Stimulated activated CD8-positive, alpha-beta memory T cell treated with anti-CD3 and anti-CD28 coated beads, Interleukin-4, amount 100 ng/mL, for 1 hour (primary cell): ENCODE data around the gene AGAP3.

Experiments used
- DNase-seq, 2 donors: peaks; one replicate each; pipeline ENCODE4 v3.0.0-alpha.2; 2020; ENCODE audit warnings: low read depth in 2 of 2, low spot score in 1 of 2

The AGAP3 gene

GRCh38 chr7:151057989-151058780, 28.1 kb upstream of the AGAP3 start:
- DNase-seq = peak; percentile 89 to 94

GRCh38 chr7:151058781-151059366, 27.4 kb upstream of the AGAP3 start:
- DNase-seq = no peak

DNA sequence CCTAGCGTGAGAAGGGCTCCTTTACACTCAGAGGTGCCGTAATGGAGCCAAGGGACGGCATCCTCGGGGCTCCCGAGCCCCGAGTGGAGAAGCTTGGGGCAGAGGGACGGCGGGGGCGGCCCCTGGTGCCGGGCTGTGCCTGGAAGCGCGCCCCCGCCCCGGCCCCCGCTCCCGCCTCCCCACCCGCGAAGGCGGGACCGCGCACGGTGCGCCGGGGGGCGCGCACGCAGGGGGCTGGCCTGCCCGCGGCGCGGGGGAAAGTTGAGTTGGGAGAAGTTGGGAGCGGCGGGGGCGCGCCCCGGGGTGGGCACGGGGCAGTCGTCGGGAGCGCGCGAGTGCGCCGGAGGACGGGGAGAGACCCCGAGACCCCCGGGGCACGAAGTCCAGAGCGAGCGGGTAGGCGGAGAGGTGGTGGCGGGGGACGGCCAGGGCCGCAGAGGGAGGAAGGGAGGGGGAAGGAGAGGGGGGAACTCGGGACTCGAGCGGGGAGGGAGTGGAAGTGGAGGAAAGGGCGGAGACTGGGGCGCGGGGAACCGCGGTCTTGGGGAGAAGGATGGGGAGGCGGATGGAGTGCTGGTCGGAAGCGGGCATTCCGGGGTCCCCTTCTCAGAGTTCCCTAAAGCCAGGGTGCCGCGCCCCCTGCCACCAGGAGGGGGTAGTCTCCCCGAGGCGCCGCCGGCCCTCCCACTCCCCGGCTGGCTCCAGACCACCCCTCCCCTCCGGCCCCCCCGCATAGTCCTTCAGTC, 26.7 kb upstream of the AGAP3 start, which contains the start of gene SLC4A2:
Gene SLC4A2 (plus strand): TSS at position 223 of the 746 bp plus-strand sequence. CDS start 2,399 bp downstream, outside the sequence.
- DNase-seq = no peak

GRCh38 chr7:151060113-151060415, 26.2 kb upstream of the AGAP3 start:
- DNase-seq = no peak

DNA sequence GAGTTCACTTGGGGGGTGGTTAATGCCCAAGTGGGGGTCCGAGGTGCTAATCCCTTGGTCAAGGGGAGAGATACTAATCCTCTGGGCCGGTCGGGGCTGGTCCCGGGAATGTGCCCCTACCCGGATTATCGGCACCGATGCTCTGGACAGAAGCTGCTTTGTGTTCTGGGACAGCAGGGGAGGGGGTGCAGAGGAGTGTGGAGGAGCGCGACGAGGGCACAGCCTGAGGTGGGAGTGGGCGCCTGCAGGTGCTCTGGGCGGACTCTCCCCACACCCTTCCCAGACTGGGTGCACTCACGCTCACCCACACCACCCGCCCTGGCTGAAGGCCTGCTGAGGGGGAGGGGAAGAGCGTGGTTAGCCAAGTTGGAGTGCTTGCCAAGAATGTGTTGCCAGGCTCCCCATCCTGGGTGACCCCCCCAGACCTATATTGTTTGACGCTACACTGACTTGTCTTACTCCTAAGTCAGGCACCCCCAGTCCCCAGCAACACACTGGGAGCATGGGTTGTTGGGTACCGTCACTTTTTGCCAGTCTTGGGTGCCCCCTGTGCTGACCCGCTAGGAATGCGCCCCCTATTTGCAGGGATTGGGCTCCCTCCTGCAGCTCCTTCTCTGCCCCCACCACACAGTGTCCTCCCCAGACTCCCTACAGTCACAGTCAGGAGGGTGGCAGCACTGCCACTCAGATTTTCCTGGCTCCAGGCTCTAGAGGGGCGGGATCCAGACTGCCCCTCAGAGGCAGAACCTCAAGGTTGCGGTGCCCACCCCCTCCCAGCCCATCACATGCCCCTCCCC, 25.7 kb upstream of the AGAP3 start:
- DNase-seq = no peak

DNA sequence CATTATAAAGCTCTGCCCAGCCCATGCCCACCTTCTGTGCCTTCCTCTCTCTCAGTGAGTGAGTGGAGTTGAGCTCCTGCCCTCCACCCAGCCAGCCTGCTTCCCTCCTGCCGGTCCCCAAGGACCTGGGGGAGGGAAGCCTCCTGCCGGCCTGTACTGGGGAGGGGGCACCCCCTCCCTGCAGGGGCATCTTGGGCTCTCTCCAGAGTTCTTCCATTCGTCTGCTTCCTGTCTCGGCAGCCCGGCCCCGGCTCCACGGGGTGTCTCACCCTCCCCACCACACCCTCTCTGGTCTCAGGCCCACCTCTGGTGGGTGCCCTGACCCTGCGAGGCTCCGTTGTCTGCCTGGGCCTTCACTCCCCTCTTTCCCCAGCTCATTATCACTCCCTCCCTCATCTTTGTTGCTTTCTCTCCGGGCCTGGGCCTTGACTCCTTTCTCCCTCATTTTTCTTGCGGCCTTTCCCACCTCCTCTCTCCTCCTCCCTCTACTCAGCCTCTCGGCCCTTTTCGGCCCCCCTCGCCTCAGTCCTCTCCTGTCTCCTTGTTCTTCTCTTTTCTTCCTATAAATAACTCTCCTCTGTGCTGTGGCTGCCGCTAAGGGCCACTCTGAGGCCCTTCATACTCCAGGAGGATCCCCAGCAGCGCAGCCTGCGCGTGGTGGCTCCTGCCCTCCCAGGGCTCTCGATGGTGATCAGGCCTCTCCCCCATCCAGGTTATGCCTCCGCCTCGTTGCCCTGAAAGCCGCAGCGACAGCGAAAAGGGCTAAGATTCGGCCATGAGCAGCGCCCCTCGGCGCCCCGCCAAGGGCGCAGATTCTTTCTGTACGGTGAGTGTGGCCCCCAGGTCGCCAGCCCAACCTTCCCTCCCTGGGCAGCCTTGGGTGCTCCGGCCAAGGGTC, 24.8 kb upstream of the AGAP3 start:
- no peak for DNase-seq

DNA sequence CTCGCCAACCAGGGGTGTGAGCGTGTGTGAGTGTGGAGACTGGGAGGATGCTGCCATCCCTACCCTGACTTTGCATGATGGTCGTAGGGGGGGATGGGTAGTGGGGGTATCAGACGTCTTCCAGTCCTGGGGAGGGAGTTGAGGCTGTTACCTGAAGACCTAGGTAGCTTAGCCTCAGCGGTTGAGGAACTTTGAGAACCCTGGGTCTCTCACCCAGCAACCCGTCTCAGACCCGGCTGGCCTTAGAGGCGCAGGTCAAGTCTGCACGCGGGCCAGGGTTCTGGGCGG, 24.2 kb upstream of the AGAP3 start:
- DNase-seq = no peak

GRCh38 chr7:151062399-151063211, 23.7 kb upstream of the AGAP3 start:
- DNase-seq = no peak

DNA sequence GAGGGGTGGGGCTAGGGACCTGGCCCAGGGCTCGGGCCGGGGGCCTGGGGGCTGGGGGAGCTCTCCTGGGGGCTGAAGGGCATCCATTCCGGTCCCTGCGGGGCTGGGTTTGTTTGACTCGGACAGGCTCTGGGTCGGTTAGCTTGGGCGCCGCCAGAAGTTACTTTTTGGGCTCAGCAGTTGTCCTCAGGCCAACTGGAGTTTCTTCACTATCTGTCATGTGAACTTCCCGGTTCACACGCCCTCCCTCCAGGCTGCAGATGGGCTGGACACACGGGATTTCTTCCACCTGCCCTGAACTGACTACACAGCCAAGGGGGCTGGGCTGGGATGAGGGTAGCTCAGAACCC, 23.1 kb upstream of the AGAP3 start:
- no peak for DNase-seq

DNA sequence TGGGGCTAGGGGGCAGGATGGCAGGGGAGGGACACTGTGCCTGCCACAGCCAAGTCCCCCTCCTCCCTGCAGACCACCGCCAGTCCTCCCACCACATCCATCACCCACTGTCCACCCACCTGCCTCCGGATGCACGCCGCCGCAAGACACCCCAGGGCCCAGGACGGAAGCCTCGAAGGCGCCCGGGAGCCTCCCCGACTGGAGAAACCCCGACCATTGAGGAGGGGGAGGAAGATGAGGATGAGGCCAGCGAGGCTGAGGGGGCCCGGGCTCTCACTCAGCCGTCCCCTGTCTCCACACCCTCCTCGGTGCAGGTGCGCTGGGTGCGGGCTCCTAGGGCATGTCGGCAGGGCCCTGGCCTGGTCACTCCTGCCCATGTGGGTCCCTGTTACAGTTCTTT, 21.8 kb upstream of the AGAP3 start:
- no peak for DNase-seq

GRCh38 chr7:151064993-151065392, 21.3 kb upstream of the AGAP3 start:
- no peak for DNase-seq

DNA sequence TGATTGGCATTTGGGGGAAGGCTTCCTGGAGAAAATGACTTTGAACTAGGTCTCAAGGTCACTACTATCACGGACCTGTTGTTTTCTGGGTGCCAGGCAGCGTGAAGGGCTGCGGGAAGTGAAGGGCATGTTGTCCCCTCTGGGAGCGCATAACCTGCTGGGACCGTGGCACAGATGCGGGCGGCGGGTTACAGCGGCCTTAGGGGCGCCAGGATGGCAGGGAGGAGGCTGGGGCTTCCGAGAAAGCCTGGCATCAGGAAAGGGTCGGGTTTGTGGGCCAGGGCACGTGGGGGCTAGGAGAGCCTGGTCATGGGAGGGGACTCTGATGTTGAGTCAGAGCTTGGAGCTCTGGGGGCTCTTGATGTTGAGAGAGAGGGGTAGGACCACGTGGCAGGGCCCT, 20.8 kb upstream of the AGAP3 start:
- DNase-seq = no peak

- DNase-seq = no peak
These were observed 19.9 kb upstream of the AGAP3 start for GRCh38 chr7:151066273-151066974.

- DNase-seq = no peak
These were observed 18.1 kb upstream of the AGAP3 start for GRCh38 chr7:151068069-151068773.

DNA sequence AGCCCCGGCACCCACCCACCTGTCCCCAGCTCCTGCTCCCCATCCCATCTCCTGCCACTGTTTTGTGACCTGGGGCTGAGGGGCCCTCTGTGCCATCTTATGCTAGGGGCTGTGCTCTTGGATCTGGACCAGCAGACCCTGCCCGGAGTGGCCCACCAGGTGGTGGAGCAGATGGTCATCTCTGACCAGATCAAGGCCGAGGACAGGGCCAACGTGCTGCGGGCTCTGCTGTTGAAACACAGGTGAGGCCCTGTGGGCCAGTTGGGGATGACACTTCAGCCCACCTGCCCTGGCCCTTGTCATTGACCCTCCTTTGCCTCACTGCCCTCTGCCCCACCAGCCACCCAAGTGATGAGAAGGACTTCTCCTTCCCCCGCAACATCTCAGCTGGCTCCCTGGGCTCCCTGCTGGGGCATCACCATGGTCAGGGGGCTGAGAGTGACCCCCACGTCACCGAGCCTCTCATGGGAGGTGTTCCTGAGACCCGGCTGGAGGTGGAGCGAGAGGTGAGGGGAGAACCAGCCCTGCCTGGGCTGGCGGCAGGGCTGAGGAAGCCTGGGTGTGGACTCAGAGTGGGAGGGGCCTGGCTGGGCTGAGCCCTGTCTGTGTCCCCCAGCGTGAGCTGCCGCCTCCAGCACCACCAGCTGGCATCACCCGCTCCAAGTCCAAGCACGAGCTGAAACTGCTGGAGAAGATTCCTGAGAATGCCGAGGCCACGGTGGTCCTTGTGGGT, 16.3 kb upstream of the AGAP3 start:
- DNase-seq = no peak

DNA sequence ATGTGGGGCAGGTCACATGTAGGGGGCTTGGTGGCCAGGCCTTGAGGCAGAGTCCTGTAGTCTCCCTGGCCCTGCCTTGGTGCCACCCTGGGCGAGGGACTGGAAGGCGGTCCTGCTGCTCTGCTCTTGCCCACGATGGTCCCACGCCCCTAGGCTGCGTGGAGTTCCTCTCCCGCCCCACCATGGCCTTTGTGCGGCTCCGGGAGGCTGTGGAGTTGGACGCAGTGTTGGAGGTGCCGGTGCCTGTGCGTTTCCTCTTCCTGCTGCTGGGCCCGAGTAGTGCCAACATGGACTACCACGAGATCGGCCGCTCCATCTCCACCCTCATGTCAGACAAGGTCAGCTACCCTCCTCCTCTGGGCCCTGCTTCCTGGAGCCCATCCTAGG, 15.7 kb upstream of the AGAP3 start:
- no peak for DNase-seq

DNA sequence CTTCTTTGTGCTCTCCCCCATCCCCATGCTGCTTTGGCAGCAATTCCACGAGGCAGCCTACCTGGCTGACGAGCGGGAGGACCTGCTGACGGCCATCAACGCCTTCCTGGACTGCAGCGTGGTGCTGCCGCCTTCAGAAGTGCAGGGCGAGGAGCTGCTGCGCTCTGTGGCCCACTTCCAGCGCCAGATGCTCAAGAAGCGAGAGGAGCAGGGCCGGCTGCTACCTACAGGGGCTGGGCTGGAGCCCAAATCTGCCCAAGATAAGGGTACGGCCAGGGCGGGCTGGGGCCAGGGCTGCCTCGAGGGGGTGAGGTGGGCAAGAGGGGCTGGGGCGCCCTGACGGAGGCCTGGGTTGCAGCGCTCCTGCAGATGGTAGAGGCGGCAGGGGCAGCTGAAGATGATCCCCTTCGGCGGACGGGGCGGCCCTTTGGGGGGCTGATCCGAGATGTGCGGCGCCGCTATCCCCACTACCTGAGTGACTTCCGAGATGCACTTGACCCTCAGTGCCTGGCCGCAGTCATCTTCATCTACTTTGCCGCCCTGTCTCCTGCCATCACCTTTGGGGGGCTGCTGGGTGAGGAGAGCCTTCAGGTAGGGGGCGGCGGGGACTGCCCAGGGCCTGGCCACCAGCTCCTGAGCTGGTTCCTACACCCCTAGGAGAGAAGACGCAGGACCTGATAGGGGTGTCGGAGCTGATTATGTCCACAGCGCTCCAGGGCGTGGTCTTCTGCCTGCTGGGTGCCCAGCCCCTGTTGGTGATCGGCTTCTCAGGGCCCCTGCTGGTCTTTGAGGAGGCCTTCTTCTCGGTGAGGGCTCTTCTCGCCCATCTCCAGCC, 15.0 kb upstream of the AGAP3 start:
- no peak for DNase-seq
